CD4-positive, alpha-beta T cell treated with Interleukin-15 for 4 hours (primary cell): ENCODE results near the gene CFAP221.
A peak's percentile ranks its signal among the peaks of the same experiment; 100 is the strongest.

Experiments
- DNase-seq: peaks from one replicate; pipeline ENCODE4 v3.0.0-alpha.2; 2020; ENCODE audit warnings: low spot score

The CFAP221 gene

GRCh38 chr2:119645173-119645855 is 101.1 kb downstream of the CFAP221 start:
- no peak for DNase-seq

- DNase-seq, result no peak
Measured at GRCh38 chr2:119646149-119646548, 101.9 kb downstream of the CFAP221 start.

GRCh38 chr2:119647440-119648169 is 103.4 kb downstream of the CFAP221 start:
- no peak for DNase-seq

- no peak for DNase-seq
Measured at GRCh38 chr2:119649364-119649917, 105.2 kb downstream of the CFAP221 start.

- DNase-seq, result no peak
Measured at GRCh38 chr2:119650206-119650605, 106.0 kb downstream of the CFAP221 start.

- no peak for DNase-seq
Measured at GRCh38 chr2:119650846-119651370, 106.7 kb downstream of the CFAP221 start.

GRCh38 chr2:119657466-119658145 is 113.4 kb downstream of the CFAP221 start:
- DNase-seq, result no peak

GRCh38 chr2:119659601-119660342 is 115.5 kb downstream of the CFAP221 start:
- DNase-seq, result peak; percentile 36

- DNase-seq, result no peak
Measured at GRCh38 chr2:119660343-119660658, 116.1 kb downstream of the CFAP221 start.

- DNase-seq, result no peak
Measured at GRCh38 chr2:119662297-119662696, 118.0 kb downstream of the CFAP221 start.

- DNase-seq, result no peak
Measured at GRCh38 chr2:119668546-119668945, 124.3 kb downstream of the CFAP221 start.

GRCh38 chr2:119671016-119671415 is 126.8 kb downstream of the CFAP221 start:
- DNase-seq, result no peak

GRCh38 chr2:119671752-119672151 is 127.5 kb downstream of the CFAP221 start:
- no peak for DNase-seq

GRCh38 chr2:119672161-119672862 is 128.1 kb downstream of the CFAP221 start:
- DNase-seq, result no peak

GRCh38 chr2:119673796-119674195 is 129.5 kb downstream of the CFAP221 start:
- DNase-seq, result no peak

- no peak for DNase-seq
Measured at GRCh38 chr2:119674711-119675500, 130.7 kb downstream of the CFAP221 start.

- DNase-seq, result peak; percentile 13
Measured at GRCh38 chr2:119678021-119678656, 133.9 kb downstream of the CFAP221 start.

- no peak for DNase-seq
Measured at GRCh38 chr2:119679526-119679837, 135.2 kb downstream of the CFAP221 start.

GRCh38 chr2:119679846-119680245 is 135.6 kb downstream of the CFAP221 start:
- no peak for DNase-seq
